ENCODE data around the gene SRD5A2. TPM values are rescaled to one million over a fixed set of nuclear protein-coding genes. Genes with fewer than 3 reads are reported as not detected.
"Not testable (repeated sequence)": the region's sequence is repeated elsewhere in the genome, so short reads cannot be mapped to it uniquely, and the experiment has no call there.

The SRD5A2 gene
- total RNA-seq, 4 donors from 2014 or later: not detected

GRCh38 chr2:31505111-31505510 is 75.6 kb downstream of the SRD5A2 start:
- ATAC-seq (ENCODE audit: low FRiP score): no peak
- TF ChIP-seq CTCF (IDR thresholded peaks at IDR 0.05): no peak
- DNase-seq (ENCODE audit: low spot score): no peak

- DNase-seq (ENCODE audit: low spot score) (no peak), ATAC-seq (ENCODE audit: low FRiP score) (no peak)
- no peak for TF ChIP-seq CTCF (IDR thresholded peaks at IDR 0.05)
Observed at GRCh38 chr2:31504311-31504710, 76.4 kb downstream of the SRD5A2 start.

- DNase-seq (ENCODE audit: low spot score); ATAC-seq (ENCODE audit: low FRiP score): not testable (repeated sequence)
Observed at GRCh38 chr2:31496451-31496874, 84.3 kb downstream of the SRD5A2 start.

GRCh38 chr2:31489339-31489738 is 91.4 kb downstream of the SRD5A2 start:
- DNase-seq (ENCODE audit: low spot score); ATAC-seq (ENCODE audit: low FRiP score): not testable (repeated sequence)

GRCh38 chr2:31483246-31483645 is 97.5 kb downstream of the SRD5A2 start:
- DNase-seq (ENCODE audit: low spot score) (no peak), ATAC-seq (ENCODE audit: low FRiP score) (no peak)
- no peak for TF ChIP-seq CTCF (IDR thresholded peaks at IDR 0.05)

- TF ChIP-seq CTCF (IDR thresholded peaks at IDR 0.05): no peak
- ATAC-seq (ENCODE audit: low FRiP score): no peak
- DNase-seq (ENCODE audit: low spot score): no peak
Observed at GRCh38 chr2:31476511-31477180, 104.1 kb downstream of the SRD5A2 start.

- TF ChIP-seq CTCF (IDR thresholded peaks at IDR 0.05): no peak
Observed at GRCh38 chr2:31475692-31476091, 105.0 kb downstream of the SRD5A2 start.

GRCh38 chr2:31474296-31474695 is 106.4 kb downstream of the SRD5A2 start:
- no peak for DNase-seq (ENCODE audit: low spot score)
- no peak for ATAC-seq (ENCODE audit: low FRiP score)
- no peak for TF ChIP-seq CTCF (IDR thresholded peaks at IDR 0.05)

More at GRCh38 chr2:31475692-31476091, 105.0 kb downstream of the SRD5A2 start:
- DNase-seq (ENCODE audit: low spot score) (no peak), ATAC-seq (ENCODE audit: low FRiP score) (no peak)

Other genes starting within 250 kb of the SRD5A2 start
- gene XDH, start 166.2 kb downstream of the SRD5A2 start, total RNA-seq: under 1 TPM in 3 of 4 donors, not detected in 1; 0.31 to 0.63 (median 0.48) TPM

Data from omental fat pad (tissue), 4 donors.